Measurements from ENCODE around the gene CFAP298.

GRCh38 chr21:32592929-32593502 is 19.2 kb downstream of the CFAP298 start:
- TF ChIP-seq POLR2AphosphoS5 (IDR thresholded peaks at IDR 0.05; ENCODE audit: borderline replicate concordance, low read depth, low read length) (no peak), EZH2 (IDR thresholded peaks at IDR 0.05) (no peak), FOXP2 (optimal IDR thresholded peaks at IDR 0.05; ENCODE audit: control extremely low read depth, extremely low read length, insufficient read depth) (no peak)
